GM20431 (cell line): Measurements from ENCODE around the gene DIPK2A.

Experiments
- in situ Hi-C: fragments of 300-500 bp; cut with MseI, MboI; formaldehyde crosslinking; loops from one replicate; pipeline ENCODE4 v1.15.0; 2020; ENCODE audit warnings: low sequenced_read_pairs; ENCODE audit not compliant: unreplicated experiment

The DIPK2A gene

DNA sequence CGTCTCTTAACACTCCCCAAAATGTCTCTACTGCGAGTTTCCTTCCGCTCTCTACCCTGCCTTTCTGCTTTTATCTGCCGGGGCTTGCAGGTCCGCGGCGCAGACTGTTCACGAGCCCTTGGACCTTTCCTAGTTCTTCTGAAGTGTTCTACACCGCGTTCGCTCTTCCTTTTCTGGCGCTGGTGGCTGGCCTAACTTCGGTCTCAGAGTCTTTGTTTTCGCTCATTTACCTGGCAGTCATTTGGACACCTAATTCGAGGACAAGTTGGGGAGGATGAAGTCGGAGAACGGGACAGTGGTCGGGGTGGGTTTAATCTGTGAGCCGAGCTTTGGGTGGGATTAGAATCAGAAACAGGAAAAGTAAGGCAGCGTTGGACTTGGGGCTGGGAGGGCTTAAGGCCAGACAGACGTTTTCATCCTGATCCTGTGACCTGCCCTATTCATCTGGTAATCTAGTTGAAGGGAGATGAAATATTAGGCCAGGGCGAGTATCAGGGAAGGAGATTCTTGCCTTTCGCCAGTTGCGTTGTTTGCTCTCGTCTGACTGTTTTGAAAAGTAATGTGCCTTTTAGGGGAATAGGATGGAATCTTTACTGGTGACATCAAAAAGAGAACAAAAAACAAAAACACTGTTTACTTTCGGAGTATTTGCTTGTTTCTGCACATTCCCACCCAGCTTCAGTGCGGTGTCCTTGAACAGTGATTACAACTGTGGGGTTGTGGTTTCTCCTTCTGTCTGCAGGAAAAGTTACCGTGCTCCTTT lies 1.8 kb downstream of the DIPK2A start:
- in situ Hi-C loops, result no loop called here

GRCh38 chr3:143974271-143975238 lies 2.9 kb downstream of the DIPK2A start:
- in situ Hi-C loops, result no loop called here

DNA sequence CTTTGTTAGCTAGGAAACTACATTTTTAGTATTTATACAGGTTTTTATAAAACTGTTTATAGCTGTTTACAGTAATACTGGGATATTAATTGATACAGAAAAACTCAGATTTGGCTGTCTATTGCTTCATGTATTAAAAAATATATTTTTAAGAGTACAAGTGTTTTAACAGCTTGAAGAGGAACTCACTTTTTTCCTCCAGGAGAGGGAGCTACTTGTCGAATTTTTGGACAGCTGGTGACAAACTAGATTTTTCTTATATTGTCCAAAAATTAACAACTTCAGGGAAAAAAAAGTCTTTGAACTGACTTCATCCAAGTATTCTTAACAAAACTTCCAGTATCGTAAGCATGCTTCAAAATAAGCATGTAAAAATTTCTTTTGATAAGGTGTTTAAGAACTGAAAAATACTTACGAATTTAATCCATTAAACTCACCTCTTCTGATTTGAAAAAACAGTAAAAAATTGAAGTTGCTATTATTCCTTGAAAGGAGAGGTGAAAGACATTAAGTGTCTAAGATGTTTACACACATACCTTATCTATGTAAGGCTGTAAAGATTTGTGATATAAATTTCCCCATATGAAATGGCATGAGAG lies 4.0 kb downstream of the DIPK2A start:
- in situ Hi-C loops, result no loop called here

DNA sequence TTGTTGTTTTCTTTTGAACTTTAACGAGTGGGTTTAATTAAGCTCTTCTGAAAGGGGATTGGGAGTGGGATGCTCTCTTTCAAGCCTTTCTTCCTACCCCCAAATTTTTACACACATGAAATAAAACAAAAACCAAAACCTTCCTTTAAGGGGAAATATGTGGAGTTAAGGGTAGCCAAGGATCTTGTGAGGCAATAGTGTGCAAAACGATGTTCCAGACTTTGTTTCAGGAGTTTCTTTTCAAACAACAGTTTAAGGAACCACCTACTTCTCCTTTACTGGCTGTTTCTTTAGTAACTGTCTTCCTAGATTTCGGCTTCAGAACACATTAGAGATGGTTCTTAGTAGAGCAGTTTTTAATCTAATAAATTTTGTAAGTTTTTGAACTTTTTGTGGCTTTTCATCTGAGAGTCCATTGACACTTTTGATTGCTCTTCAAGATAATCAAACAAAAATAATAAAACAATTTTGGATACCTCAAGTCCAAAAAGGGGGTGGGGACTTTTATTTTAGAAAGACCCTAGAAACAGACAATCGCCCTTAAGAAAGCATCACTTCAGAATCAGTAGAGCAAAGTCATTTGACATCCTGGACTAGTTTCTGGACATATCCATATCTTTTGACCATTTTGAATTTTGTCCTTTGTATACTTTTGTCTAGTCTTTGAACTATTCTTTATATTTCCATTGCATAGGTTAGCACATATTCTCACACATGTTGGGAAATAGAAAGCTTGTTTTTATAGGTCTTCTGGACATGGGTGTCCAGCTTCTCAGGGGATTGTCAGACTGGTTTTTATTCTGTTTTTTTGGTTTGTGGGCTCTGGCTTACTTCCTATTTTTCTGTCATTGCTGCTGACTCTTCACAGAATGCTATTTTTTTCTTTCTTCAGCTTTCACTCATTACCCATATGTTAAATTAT lies 6.0 kb downstream of the DIPK2A start:
- in situ Hi-C loops, result no loop called here

GRCh38 chr3:143978263-143978631 lies 6.6 kb downstream of the DIPK2A start:
- in situ Hi-C loops, result no loop called here

- in situ Hi-C loops, result no loop called here
Measured at GRCh38 chr3:143979041-143979440, 7.4 kb downstream of the DIPK2A start.

- in situ Hi-C loops, result no loop called here
Measured at GRCh38 chr3:143979813-143980212, 8.2 kb downstream of the DIPK2A start.

DNA sequence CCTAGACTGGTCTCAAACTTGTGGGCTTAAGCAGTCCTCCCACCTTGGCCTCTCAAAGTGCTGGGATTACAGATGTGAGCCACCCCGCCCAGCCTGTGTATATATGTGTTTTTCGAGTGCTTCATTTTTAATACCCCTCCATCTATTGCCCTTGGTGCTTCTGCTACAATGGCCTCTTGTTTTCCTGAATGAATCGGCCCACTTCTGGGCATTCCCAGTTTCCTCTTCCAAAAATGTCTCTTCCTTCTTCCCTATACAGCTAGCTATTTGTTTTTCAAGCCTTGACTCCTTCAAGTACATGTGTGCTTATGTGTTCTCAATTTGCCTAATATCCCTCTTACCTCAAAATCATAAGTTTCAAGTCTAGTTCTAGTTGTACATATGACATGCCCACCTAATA lies 16.7 kb downstream of the DIPK2A start:
- in situ Hi-C loops, result no loop called here

- in situ Hi-C loops, result no loop called here
Measured at GRCh38 chr3:143989461-143989860, 17.8 kb downstream of the DIPK2A start.

- in situ Hi-C loops, result no loop called here
Measured at GRCh38 chr3:143991713-143992112, 20.1 kb downstream of the DIPK2A start.

GRCh38 chr3:143998266-143998665 lies 26.6 kb downstream of the DIPK2A start:
- in situ Hi-C loops, result no loop called here

GRCh38 chr3:144003051-144003450 lies 31.4 kb downstream of the DIPK2A start:
- in situ Hi-C loops, result no loop called here

GRCh38 chr3:144010371-144010770 lies 38.7 kb downstream of the DIPK2A start:
- in situ Hi-C loops, result no loop called here

DNA sequence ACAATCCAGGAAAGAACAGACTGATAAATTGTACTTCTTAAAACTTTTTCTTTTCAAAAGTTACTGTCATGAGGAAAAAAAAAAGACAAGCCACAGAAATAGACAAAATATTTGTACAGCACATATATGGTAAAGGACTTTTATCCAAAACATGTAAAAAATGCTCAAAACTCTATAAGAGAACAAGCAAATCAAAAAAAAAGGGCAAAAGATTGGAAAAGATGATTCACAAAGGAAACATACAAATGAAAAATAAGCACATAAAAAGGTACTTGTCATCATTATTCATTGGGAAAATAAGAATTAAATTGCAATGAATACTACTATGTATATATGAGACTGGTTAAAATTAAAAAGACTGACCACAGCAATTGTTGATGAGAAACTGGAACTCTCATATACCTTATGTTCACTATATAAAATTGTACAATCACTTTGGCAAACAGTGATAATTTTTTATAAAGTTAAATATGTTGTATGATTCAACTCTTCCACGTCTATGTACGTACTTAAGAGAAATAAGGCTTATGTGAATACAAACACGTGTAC lies 39.7 kb downstream of the DIPK2A start:
- in situ Hi-C loops, result no loop called here

- in situ Hi-C loops, result no loop called here
Measured at GRCh38 chr3:144015133-144015532, 43.5 kb downstream of the DIPK2A start.

DNA sequence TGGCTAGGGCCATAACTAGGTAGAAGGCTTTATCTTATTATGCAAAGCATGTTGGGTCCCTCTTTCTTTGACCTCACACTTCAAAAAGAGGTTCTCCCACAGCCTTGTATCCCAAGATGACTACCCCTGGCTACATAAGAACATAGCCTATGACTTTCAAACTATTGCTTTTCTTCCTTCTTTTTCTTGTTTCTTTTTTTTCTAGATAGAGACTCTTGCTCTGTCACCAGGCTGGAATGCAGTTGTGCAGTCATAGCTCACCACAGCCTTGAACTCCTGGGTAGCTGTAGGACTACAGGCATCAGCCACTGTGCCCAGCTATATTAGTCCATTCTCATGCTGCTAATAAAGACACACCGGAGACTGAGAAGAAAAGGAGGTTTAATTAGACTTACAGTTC lies 47.2 kb downstream of the DIPK2A start:
- in situ Hi-C loops, result no loop called here
